HEK293 (cell line): Measurements from ENCODE around the gene COL4A1.
A peak's percentile ranks its signal among the peaks of the same experiment; 100 is the strongest.
"Not testable (repeated sequence)": the region's sequence is repeated elsewhere in the genome, so short reads cannot be mapped to it uniquely, and the experiment has no call there.

Source experiments
- CTCF ChIA-PET: fragments of 350-600 bp; formaldehyde crosslinking; extraction: SDS; loops from one replicate; lab custom pipeline; 2021; ENCODE audit warnings: antibody characterized with exemption; lab: Yijun Ruan, JAX
- POLR2A ChIA-PET: fragments of 300-600 bp; formaldehyde crosslinking; extraction: SDS; loops from one replicate; lab custom pipeline; 2020; ENCODE audit warnings: antibody characterized with exemption, inconsistent platforms; lab: Yijun Ruan, JAX
- H3K27ac ChIP-seq: fragments of 200-500 bp; sonication (Bioruptor generic); 2 replicates; pipeline ENCODE4 v1.5.1; 2014; ENCODE audit warnings: low read depth, low read length, control low read depth, inconsistent platforms; ENCODE audit errors: extremely low read depth
- H3K36me3 ChIP-seq, 2 experiments: fragments of 200-500 bp in 1 of 2; sonication (Bioruptor generic) in 1 of 2; 1 replicate in 1 of 2; 2 replicates in 1 of 2; pipeline ENCODE4 v1.5.1; 2014 to 2017; ENCODE audit warnings: inconsistent platforms in 2 of 2, low read length in 2 of 2; ENCODE audit not compliant: control insufficient read depth in 2 of 2, insufficient read depth in 1 of 2
- H3K4me1 ChIP-seq: fragments of 200-500 bp; sonication (Bioruptor generic); 2 replicates; pipeline ENCODE4 v1.5.1; 2014; ENCODE audit warnings: mild to moderate bottlenecking, low read length, inconsistent platforms; ENCODE audit not compliant: control insufficient read depth, insufficient read depth
- H3K4me3 ChIP-seq: 2 replicates; pipeline ENCODE4 v1.5.1; 2011; ENCODE audit warnings: low read depth, mild to moderate bottlenecking, control low read depth, low read length, moderate library complexity
- H3K9me3 ChIP-seq: fragments of 200-500 bp; sonication (Bioruptor generic); 2 replicates; pipeline ENCODE4 v1.5.1; 2014; ENCODE audit warnings: low read depth, low read length, inconsistent platforms; ENCODE audit not compliant: control insufficient read depth, insufficient read depth
- GLIS1 ChIP-seq: fragments of 450-650 bp; formaldehyde crosslinking; IDR thresholded peaks from 2 replicates; pipeline ENCODE4 v1.5.1; 2016; ENCODE audit warnings: missing biosample characterization, missing genetic modification characterization
- HOXD13 ChIP-seq: sonication (generic); formaldehyde crosslinking; IDR thresholded peaks from 2 replicates; pipeline ENCODE4 v1.8.0; 2022; ENCODE audit warnings: missing genetic modification reagents, borderline replicate concordance
- KLF17 ChIP-seq: fragments of 450-650 bp; formaldehyde crosslinking; IDR thresholded peaks from 2 replicates; pipeline ENCODE4 v1.5.1; 2016; ENCODE audit warnings: missing biosample characterization, missing genetic modification characterization
- KLF7 ChIP-seq: fragments of 450-650 bp; formaldehyde crosslinking; IDR thresholded peaks from 2 replicates; pipeline ENCODE4 v1.5.1; 2016; ENCODE audit warnings: missing biosample characterization, missing genetic modification characterization, borderline replicate concordance
- PATZ1 ChIP-seq: fragments of 450-650 bp; formaldehyde crosslinking; IDR thresholded peaks from 2 replicates; pipeline ENCODE4 v1.5.1; 2016; ENCODE audit warnings: missing biosample characterization, missing genetic modification characterization
- PRDM6 ChIP-seq: fragments of 450-650 bp; formaldehyde crosslinking; IDR thresholded peaks from 2 replicates; pipeline ENCODE4 v1.5.1; 2017; ENCODE audit warnings: missing biosample characterization, missing genetic modification characterization
- SCRT1 ChIP-seq: fragments of 450-650 bp; formaldehyde crosslinking; IDR thresholded peaks from 2 replicates; pipeline ENCODE4 v1.5.1; 2016; ENCODE audit warnings: missing biosample characterization, missing genetic modification characterization, borderline replicate concordance
- SCRT2 ChIP-seq: fragments of 450-650 bp; formaldehyde crosslinking; IDR thresholded peaks from 2 replicates; pipeline ENCODE4 v1.5.1; 2016; ENCODE audit warnings: missing biosample characterization, missing genetic modification characterization
- ZNF23 ChIP-seq: fragments of 450-650 bp; formaldehyde crosslinking; IDR thresholded peaks from 2 replicates; pipeline ENCODE4 v1.5.1; 2016; ENCODE audit warnings: missing biosample characterization, missing genetic modification characterization, borderline replicate concordance
- ZNF26 ChIP-seq: fragments of 450-650 bp; formaldehyde crosslinking; IDR thresholded peaks from 2 replicates; pipeline ENCODE4 v1.5.1; 2016; ENCODE audit warnings: missing biosample characterization, missing genetic modification characterization
- ZNF391 ChIP-seq: fragments of 450-650 bp; formaldehyde crosslinking; IDR thresholded peaks from 2 replicates; pipeline ENCODE4 v1.5.1; 2016; ENCODE audit warnings: low read depth, missing biosample characterization, missing genetic modification characterization, borderline replicate concordance
- ZNF514 ChIP-seq: fragments of 450-650 bp; formaldehyde crosslinking; IDR thresholded peaks from 2 replicates; pipeline ENCODE4 v1.5.1; 2016; ENCODE audit warnings: missing biosample characterization, missing genetic modification characterization
- ZNF585B ChIP-seq: fragments of 450-650 bp; formaldehyde crosslinking; IDR thresholded peaks from 2 replicates; pipeline ENCODE4 v1.5.1; 2016; ENCODE audit warnings: missing biosample characterization, missing genetic modification characterization

The COL4A1 gene

GRCh38 chr13:110322126-110322827 lies 15.3 kb upstream of the COL4A1 start:
- Histone ChIP-seq H3K4me3 (no peak overlapping the region), H3K36me3 (peaks cover 0 to 2% of the 10 kb centered on the region in 2 experiments; a peak in 2 of 3 replicates), H3K9me3 (no peaks in the 10 kb centered on the region), H3K4me1 (peaks cover 12% of the 10 kb centered on the region; the same call in 1 of the 2 replicates), H3K27ac (no peak overlapping the region)
- ChIA-PET CTCF (interaction anchor here (0.6 to 1.1 kb wide), 4 partner anchors 10 to 90 kb away, joined by 3 read pairs; no protein-coding TSS in a partner anchor), POLR2A (no interaction called here)
- TF ChIP-seq GLIS1 = no peak

GRCh38 chr13:110321573-110321972 lies 14.6 kb upstream of the COL4A1 start:
- H3K36me3 ChIP-seq, H3K9me3 ChIP-seq, H3K4me3 ChIP-seq, POLR2A ChIA-PET, CTCF ChIA-PET, H3K27ac ChIP-seq: not testable (repeated sequence)
- H3K4me1 ChIP-seq = peaks cover 12% of the 10 kb centered on the region; the same call in 1 of the 2 replicates

GRCh38 chr13:110320645-110321044 lies 13.7 kb upstream of the COL4A1 start:
- ChIA-PET POLR2A (no interaction called here), CTCF (no interaction called here)
- Histone ChIP-seq H3K4me3 (no peak overlapping the region), H3K4me1 (peaks cover 12% of the 10 kb centered on the region; the same call in 1 of the 2 replicates), H3K27ac (no peak overlapping the region), H3K9me3 (no peaks in the 10 kb centered on the region), H3K36me3 (peaks cover 5 to 12% of the 10 kb centered on the region in 2 experiments; a peak in 2 of 3 replicates)
- no peak for TF ChIP-seq ZNF23 (tag by site-specific recombination)
- no peak for TF ChIP-seq ZNF391 (tag by site-specific recombination)
- peak; percentile 56; the same call in 1 of the 2 replicates for TF ChIP-seq SCRT1
- TF ChIP-seq ZNF26 (tag by site-specific recombination) = no peak
- no peak for TF ChIP-seq HOXD13 (CRISPR knock-in tag)
- TF ChIP-seq ZNF514 (tag by site-specific recombination) = no peak
- TF ChIP-seq ZNF585B (tag by site-specific recombination) = no peak
- TF ChIP-seq KLF7 (tag by site-specific recombination) = no peak
- TF ChIP-seq PATZ1 (tag by site-specific recombination) = no peak
- no peak for TF ChIP-seq KLF17 (tag by site-specific recombination)
- TF ChIP-seq SCRT2 = peak; percentile 67
- peak; percentile 38 for TF ChIP-seq PRDM6 (tag by site-specific recombination)
